Adipose tissue (tissue), 3 donors: Measurements from ENCODE around the gene CD200R1. TPM values are rescaled to one million over a fixed set of nuclear protein-coding genes. Genes with fewer than 3 reads are reported as not detected.

Experiments
- H3K27ac ChIP-seq: one replicate; pipeline ENCODE4 v1.5.1; 2013; ENCODE audit warnings: low read depth, low read length
- WGBS, 3 donors: extraction: QIAGEN DNeasy Blood & Tissue Kit; methylation state at CpG; one replicate each; pipeline ENCODE4 v1.1.7; 2013; 5-methylcytosine and 5-hydroxymethylcytosine counted together
- polyA plus RNA-seq, 3 donors: library from polyadenylated mRNA; stranded (reverse); fragments of 200-250 nt; gene quantifications; one replicate each; pipeline ENCODE4 v1.2.3, GENCODE V29; 2013
- donor health status: healthy with polysubstance abuse.
- donor health status: Bipolar disorder and iron deficiency.
- donor health status: healthy.

CD200R1 gene
- polyA plus RNA-seq, 3 donors: 0.18 to 1.8 (median 1.1) TPM

DNA sequence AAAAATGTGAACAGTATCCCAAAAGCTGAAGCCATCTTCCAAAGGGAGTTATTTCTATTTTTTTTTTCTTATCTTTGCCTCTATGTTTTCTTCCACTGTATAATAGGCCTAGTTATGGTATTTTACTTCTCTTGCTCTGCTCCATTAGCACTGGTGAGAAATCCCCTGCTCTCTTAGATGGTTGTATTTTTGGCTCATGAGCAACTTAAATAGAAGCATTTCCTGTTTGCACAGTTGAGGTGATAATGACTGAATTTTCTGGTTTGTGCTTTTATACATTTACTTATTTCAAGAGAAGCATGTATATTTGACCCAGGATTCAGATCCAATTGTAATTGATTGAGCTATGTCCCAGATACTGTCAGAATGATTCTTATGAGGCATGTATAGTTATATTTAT, 66.7 kb downstream of the CD200R1 start:
- no peak overlapping the region for H3K27ac ChIP-seq

DNA sequence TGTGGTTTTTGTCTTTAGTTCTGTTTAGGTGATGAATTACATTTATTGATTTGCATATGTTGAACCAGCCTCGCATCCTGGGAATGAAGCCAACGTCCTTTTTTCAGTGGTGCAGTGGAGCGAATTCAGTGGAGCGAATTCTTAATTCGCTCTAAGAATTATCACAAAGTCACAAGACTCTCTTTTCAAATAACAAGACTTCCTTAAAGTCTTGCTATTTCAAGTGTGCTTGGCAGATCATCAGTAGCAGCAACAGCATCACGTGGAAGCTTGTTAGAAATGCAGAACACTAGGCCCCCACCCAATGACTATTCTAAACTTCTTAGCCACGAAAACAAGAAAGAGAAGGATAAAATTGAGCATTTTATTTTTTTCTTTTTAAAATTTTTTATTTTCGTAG, 70.1 kb downstream of the CD200R1 start:
- WGBS, 3 donors: 74 to 87% (median 83%) methylated on average over 8 of the region's 8 CpGs
- H3K27ac ChIP-seq: no peak overlapping the region

DNA sequence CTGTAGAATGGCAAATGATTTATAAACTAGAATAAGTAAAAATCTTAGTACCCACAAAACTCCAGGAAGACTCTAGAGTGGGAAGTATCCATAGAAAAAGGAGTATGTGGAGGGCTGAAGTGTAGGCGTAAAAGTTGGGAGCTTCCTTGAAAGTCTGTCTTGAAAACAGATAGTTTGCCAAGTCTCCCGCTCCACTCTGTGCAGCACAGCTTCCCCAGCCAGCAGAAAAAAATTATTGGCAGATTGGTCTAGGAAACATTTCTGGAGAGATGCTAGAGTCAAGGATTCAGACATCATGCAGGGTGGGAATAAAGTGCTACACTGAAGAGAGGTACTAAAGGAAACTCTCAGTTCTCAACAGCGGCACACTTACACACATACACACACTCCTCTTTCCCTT, 74.8 kb downstream of the CD200R1 start:
- WGBS, 3 donors: 50 to 70% (median 54%) methylated on average over 3 of the region's 3 CpGs

DNA sequence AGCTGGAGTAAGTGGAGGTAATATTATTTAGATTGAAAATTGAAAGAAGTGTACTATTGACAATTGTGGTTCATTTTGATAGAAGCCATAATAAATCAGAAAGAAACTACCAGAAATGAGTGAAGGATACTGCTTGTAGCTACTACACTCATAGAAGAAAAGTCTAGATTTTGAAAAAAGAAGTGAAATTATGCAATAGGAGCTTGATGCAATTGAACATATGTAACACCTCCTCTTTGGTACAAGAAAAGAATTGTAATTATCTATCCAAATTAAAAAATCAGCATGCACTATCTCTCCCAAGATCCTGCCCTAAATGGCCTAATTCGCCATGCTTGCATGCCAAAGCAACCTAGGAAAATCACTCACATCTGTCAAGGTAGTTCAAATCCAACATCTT, 77.1 kb downstream of the CD200R1 start:
- H3K27ac ChIP-seq: no peak overlapping the region
- 86 to 95% (median 91%) methylated on average over 1 of the region's 1 CpG for WGBS, 3 donors

More for the DNA sequence above, 74.8 kb downstream of the CD200R1 start:
- H3K27ac ChIP-seq: no peak overlapping the region

DNA sequence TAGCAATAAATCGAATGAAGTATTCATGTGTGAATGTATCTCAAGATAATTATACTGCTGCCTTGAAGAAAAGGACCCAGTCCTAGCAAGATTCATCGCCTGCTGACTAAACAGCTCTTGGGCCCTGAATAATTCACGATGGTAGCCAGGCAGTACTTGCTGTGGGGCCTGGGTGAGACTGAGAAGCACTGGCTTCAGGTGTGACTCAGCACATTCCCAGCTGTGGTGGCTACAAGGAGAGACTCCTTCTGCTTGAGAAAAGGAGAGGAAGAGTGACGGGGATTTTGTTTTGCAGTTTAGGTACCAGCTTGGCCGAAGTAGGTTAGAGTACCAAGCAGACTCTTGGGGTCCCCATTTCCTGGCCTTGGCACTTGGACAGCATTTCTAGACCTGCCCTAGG, 80.6 kb downstream of the CD200R1 start:
- H3K27ac ChIP-seq: no peak overlapping the region
- WGBS, 3 donors: 72 to 79% (median 79%) methylated on average over 5 of the region's 5 CpGs

DNA sequence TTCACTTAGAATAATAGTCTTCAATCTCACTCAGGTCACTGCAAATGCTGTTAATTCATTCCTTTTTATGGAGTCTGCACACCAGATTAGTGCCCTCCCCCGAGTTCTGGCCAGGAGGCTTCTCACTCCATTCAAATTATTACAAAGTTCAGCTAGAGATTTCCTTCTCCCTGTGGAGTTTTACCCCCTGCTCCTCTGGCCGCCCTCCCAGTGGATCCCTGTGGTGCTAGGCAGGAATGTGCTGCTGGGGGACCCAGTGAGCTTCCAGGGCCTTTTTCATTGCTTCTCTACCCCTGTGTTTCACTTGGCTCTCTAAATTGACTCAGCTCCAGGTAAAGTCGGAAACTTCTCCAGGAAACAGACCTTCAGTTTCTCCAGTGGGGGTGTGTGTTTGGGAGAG, 85.5 kb downstream of the CD200R1 start:
- WGBS, 3 donors: 46 to 79% (median 63%) methylated on average over 3 of the region's 3 CpGs
- H3K27ac ChIP-seq: no peak overlapping the region

DNA sequence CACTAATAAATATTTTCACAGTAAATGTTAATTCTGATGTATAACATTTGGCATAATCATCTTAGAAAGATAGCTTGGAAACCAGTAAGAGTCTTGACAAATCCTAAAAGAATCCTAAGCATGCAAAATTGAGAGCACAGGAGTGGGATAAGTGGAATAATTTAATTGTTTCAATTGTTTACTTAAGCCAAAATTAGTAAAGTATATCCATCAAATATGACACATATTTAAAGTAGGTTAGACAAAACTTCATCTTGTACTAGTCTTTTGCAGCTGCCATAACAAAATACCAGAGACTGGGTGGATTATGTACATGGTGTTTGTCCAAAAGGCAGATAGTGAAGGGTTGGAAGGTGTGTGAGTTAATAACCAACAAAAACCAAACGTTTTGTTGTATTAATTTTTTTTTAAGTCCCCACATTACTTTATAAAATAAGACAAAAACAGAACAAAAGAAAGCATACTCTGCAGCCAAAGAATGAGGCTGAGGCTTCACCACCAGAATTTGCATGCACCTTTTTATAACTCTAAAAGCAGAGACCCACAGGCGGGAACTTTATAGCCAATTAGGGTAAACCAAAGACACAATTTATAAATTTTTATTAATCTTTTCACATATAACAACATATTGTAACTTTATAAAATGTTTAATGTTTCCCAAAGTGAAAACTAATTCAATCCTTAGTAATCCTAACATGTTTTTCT, 86.4 kb downstream of the CD200R1 start:
- 49 to 68% (median 59%) methylated on average over 2 of the region's 2 CpGs for WGBS, 3 donors
- no peak overlapping the region for H3K27ac ChIP-seq

DNA sequence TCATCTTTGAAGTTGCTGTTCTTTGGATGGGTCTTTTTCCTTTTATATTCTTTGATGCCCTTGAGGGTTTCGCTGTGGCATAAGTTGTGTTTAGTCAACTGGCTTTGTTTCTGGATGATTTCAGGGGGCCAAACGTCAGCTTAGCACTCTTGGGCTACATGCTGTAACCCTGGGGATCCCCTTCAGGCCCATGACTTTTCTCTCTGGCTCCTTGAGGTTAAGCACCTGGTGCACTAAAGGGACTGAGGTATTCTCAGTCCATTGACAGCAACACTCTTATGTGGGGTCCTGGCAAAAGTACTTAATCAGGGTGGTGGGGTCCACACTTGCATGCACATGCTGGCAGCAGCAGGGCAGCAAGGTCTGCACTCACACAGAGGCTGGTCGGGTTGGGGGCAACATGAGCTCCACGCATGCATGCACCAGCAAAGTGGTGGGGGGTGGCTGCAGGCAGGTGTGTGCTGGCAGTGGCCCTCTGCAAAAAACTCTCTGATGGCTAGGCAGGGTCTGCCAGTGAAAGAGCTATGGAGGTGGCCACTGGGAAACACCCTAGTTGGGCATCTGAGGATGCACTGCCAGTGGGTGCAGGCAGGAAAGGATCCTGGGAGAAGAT, 90.1 kb downstream of the CD200R1 start:
- WGBS, 3 donors: 69 to 86% (median 83%) methylated on average over 4 of the region's 4 CpGs
- H3K27ac ChIP-seq: no peak overlapping the region

DNA sequence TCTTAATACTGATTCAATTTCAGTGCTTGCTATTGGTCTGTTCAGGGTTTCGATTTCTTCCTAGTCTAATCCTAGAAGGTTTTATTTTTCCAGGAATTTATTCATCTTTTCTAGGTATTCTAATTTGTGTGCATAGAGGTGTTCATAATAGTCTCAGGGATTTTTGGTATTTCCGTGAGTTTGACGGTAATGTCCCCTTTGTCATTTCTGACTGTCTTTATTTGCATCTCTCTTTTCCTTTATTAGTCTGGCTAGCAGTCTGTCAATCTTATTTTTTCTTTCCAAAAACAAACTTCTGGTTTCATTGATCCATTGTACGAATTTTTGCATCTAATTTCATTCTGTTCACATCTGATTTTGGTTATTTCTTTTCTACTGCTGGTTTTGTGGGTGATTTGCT, 93.0 kb downstream of the CD200R1 start:
- 75 to 91% (median 78%) methylated on average over 4 of the region's 4 CpGs for WGBS, 3 donors
- no peak overlapping the region for H3K27ac ChIP-seq

DNA sequence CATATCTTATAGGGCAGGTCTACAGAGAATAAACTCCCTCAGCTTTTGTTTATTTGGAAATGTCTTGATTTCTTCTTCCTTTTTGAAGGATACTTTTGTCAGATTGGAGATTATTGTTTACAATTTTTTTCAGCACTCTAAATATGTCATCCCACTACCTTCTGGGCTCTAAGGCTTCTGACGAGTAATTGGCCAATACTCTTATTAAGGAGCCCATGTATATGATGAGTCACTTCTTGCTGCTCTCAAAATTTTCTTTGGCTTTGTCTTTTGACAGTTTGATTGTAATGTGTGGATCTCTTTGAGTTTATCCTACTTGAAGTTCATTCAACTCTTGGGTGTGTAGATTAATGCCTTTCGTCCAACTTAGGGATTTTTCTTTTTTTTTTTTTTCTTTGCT, 99.3 kb downstream of the CD200R1 start:
- no peak overlapping the region for H3K27ac ChIP-seq
- 77% methylated on average over 2 of the region's 2 CpGs for WGBS, 3 donors

DNA sequence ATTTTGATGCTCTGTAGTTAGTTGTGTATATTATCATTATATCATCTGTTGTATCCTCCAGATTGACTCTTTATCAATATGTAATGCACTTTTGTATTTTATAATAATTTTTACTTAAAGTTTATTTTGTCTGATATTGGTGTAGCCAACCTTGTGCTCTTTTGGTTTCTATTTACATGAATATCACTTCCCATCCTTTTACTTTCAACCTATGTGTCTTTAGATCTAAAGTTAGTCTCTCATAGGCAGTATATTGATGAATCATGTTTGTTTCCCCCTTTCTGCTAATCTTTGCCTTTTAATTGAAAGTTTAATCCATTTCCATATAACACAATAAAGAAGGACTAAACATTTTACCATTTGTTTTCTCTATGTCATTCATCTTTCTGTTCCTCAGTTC, 100.2 kb downstream of the CD200R1 start:
- no peak overlapping the region for H3K27ac ChIP-seq

DNA sequence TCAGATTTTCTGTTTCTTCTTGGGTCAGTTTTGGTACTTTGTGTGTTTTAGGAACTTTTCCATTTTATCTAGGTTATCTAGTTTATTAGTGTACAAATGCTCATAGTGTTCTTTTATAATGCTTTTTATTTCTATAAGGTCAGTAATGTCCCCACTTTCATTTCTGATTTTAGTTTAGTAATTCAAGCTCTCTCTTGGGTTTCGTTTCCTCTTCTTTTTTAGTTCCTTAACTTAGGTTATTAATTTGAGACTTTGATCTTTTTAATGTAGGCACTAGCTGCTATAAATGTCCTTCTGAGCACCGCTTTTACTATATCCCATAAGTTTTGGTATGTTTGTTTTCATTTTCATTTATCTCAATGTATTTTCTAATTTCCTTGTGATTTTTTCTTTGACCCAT, 101.3 kb downstream of the CD200R1 start:
- H3K27ac ChIP-seq: no peak overlapping the region
- WGBS, 3 donors: 68 to 71% (median 71%) methylated on average over 2 of the region's 2 CpGs

DNA sequence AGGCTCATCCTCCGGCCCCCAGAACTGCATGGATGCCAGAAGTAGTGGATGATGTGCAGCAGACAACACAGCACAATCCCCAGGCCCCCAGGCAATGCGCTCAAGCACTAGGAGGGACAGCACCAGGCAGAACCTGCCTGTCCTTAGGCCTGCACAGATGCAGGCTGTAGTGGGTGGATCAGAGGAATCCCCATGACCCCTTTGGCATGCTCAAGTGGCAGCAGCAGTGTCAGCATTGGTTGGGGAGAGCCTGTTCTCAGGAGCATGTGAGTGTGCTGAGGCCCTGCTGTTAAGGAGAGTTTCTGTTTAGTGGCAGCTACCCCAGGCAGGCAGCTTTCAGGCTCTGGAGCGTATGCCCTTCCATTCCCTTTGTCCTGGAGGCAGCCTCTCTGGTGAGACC, 103.2 kb downstream of the CD200R1 start:
- WGBS, 3 donors: 87 to 93% (median 88%) methylated on average over 3 of the region's 3 CpGs
- no peak overlapping the region for H3K27ac ChIP-seq

Other genes starting within 250 kb of the CD200R1 start
- gene CD200R1L, start 128.2 kb downstream of the CD200R1 start, polyA plus RNA-seq: not detected
- gene GTPBP8, start 15.9 kb upstream of the CD200R1 start, polyA plus RNA-seq: 10 to 100 TPM in 2 of 3 donors, 1 to 10 TPM in 1; 8.9 to 13.1 (median 12.3) TPM
- 10 to 100 TPM in 2 of 3 donors, 1 to 10 TPM in 1; 8.9 to 32.3 (median 29.0) TPM for gene BOC, start 236.5 kb upstream of the CD200R1 start, polyA plus RNA-seq